GM18507 (cell line): ENCODE measurements around the gene TGIF2LY.
"Not testable (repeated sequence)": the region's sequence is repeated elsewhere in the genome, so short reads cannot be mapped to it uniquely, and the experiment has no call there.

ENCODE experiments used
- DNase-seq: peaks from one replicate; pipeline ENCODE4 v3.0.0; 2011; ENCODE audit warnings: low read depth; ENCODE audit not compliant: insufficient read length; ENCODE audit errors: extremely low spot score
- FAIRE-seq: peaks from 2 replicates; lab custom pipeline; 2011; peaks lifted over from hg19 to GRCh38; lab: Jason Lieb, UNC

Gene TGIF2LY

DNA sequence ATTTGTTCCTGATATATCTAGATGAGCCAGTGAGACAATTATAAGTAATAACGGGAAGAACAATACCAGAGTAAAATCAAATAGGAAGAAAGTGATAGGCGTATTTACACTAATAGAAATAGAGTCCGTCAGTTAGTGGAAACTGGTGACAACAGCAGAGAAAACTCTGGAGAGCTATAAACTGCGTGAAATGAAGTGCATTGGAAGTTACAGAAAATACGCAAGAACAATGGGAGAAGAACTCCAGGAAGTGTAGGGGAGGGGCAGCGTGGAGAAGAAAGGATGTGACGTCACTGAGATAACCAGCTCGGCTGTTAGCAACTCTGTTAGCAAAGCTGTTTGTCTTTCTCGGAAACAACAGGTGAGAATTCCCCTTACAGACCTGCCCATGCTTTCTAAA, at the start of gene TGIF2LY:
TSS of gene TGIF2LY (plus strand) at position 301 of the 400 bp plus-strand sequence. CDS start 178 bp downstream, outside the sequence.
- not testable (repeated sequence) for DNase-seq, FAIRE-seq
